Activated naive CD8-positive, alpha-beta T cell (primary cell): ENCODE data around the gene VPS35.

Source experiments
- H3K27ac Mint-ChIP-seq: one replicate; pipeline ENCODE4 v1.8.0; 2021; ENCODE audit warnings: mixed read lengths
- H3K27me3 Mint-ChIP-seq: one replicate; pipeline ENCODE4 v1.8.0; 2021; ENCODE audit warnings: mixed read lengths
- H3K36me3 Mint-ChIP-seq: one replicate; pipeline ENCODE4 v1.8.0; 2021; ENCODE audit warnings: mixed read lengths
- H3K4me1 Mint-ChIP-seq: one replicate; pipeline ENCODE4 v1.8.0; 2021; ENCODE audit warnings: low read depth, mixed read lengths
- H3K4me3 Mint-ChIP-seq: one replicate; pipeline ENCODE4 v1.8.0; 2021; ENCODE audit warnings: mild to moderate bottlenecking, mixed read lengths
- H3K9me3 Mint-ChIP-seq: one replicate; pipeline ENCODE4 v1.8.0; 2021; ENCODE audit warnings: low read depth, mixed read lengths

VPS35 gene

DNA sequence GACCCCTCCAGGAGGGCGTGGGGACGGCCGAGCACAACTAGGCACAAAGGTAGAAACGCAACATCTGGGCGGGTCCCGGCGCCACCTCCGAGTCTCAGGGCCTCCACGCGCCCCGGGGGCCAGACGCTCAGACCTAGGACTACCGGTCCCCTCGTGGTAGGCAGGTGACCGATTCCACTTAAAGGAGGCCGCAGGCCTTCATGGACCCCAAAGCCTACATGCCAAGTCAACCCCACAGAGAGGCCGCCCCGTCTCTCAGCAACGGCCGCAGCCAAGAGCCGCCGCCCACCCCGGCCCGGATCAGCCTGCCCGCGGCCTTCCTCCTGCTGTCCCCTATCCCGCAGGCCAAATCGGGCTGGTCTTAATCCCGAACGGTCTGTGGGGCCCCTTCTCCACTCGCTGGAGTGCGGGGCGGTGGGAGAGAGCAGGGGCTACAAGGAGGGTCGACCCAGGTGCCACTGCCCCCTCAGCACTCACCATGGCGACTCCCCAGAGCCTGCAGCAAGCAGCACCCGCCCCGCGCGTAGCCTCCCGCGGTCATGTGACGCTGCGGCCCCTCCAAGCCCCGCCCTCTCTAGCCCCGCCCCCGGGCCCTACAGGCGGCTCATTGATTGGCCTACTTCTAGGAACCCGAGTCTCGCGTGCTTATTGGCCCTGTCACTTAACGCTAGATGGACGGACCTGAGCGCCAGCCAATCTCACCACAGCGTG lies at the start of gene VPS35:
Gene VPS35 (minus strand): TSS at position 525 of the 711 bp plus-strand sequence. CDS start 45 bp downstream, at position 480.
- H3K27ac Mint-ChIP-seq = no peak within 1 kb of the TSS
- no peaks in the 10 kb centered on the region for H3K27me3 Mint-ChIP-seq
- no peaks in the 10 kb centered on the region for H3K9me3 Mint-ChIP-seq
- H3K36me3 Mint-ChIP-seq = peaks cover 2% of the 10 kb centered on the region
- peaks cover 44% of the 10 kb centered on the region for H3K4me1 Mint-ChIP-seq
- H3K4me3 Mint-ChIP-seq = no peak within 1 kb of the TSS

DNA sequence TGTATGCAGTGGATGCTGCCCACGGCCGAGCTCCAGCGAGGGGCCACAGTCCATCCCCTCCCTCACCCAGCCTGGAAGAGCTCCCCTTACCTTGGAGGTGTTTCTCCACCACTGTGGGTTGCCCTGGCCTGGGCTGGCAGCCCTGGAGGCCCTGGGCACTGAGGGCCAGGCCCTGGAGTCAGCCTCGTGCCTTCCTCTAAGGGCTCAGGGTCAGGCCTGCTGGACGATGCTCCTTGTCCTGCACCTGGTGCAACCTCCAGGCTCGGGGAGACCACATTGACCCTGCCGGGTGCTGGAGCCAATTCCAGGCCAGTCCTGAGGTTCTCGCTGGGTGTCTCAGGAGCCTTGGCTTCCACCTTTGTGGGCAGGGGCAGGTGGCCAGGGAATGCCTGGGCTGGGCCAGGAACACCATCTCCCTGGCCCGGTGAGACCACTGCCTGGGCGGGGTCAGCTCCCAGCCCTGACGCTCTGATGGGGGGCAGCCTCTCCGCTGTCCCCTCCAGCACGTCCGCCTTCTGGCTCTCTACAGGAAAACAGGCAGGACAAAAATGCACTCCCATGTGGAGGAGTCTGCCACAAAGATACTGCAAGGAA lies 48.7 kb upstream of the VPS35 start:
- no peaks in the 10 kb centered on the region for H3K36me3 Mint-ChIP-seq
- no peaks in the 10 kb centered on the region for H3K27me3 Mint-ChIP-seq
- no peak overlapping the region for H3K4me3 Mint-ChIP-seq
- H3K27ac Mint-ChIP-seq = no peak overlapping the region
- H3K4me1 Mint-ChIP-seq = no peaks in the 10 kb centered on the region
- H3K9me3 Mint-ChIP-seq = no peaks in the 10 kb centered on the region

DNA sequence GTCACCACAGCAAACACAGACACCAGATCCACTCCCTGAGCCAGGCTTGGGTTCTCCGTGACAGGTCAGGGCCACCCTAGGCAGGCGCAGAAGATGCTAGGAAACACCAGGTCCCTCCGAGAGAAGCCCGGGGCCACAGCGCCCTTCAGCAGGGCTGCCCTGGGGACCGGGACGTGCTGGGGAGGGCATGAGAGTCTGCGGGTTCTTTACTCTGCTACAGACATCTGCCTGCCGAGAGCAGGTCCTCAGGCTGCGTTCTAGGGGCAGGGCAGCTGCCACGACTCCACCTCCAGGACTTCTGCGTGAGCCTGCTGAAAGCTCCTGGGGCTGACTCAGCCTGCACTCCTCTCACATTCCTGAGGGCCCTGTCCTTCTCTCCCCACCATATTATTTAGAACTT lies 47.7 kb upstream of the VPS35 start:
- no peaks in the 10 kb centered on the region for H3K27me3 Mint-ChIP-seq
- H3K36me3 Mint-ChIP-seq = no peaks in the 10 kb centered on the region
- H3K4me1 Mint-ChIP-seq = no peaks in the 10 kb centered on the region
- no peak overlapping the region for H3K27ac Mint-ChIP-seq
- H3K4me3 Mint-ChIP-seq = no peak overlapping the region
- no peaks in the 10 kb centered on the region for H3K9me3 Mint-ChIP-seq

DNA sequence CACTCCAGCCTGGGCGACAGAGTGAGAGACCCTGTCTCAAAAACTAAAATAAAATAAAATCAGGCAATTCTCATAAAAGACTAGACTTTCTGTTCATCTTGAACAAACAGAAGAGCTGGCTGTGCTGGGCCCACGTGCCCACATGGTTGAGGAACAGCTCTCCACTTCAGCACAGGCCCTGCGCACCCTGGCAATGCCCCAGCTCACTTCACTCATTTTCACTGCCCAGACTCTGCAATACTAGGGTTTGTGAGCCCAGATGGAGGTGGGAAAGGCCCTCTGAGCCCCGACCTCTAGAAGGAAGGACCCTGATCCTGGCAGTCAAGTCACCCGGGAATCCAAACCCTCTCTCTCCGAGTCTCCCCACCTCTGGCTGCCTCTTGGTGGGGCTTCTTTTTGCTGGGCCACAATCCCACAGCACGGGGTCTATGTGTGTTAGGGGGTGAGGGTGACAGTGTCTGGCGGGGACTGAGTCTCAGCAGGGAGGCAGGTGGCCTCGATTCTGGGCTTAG lies 44.4 kb upstream of the VPS35 start:
- H3K27ac Mint-ChIP-seq = no peak overlapping the region
- no peaks in the 10 kb centered on the region for H3K36me3 Mint-ChIP-seq
- H3K4me3 Mint-ChIP-seq = no peak overlapping the region
- H3K27me3 Mint-ChIP-seq = no peaks in the 10 kb centered on the region
- H3K9me3 Mint-ChIP-seq = no peaks in the 10 kb centered on the region
- no peaks in the 10 kb centered on the region for H3K4me1 Mint-ChIP-seq

DNA sequence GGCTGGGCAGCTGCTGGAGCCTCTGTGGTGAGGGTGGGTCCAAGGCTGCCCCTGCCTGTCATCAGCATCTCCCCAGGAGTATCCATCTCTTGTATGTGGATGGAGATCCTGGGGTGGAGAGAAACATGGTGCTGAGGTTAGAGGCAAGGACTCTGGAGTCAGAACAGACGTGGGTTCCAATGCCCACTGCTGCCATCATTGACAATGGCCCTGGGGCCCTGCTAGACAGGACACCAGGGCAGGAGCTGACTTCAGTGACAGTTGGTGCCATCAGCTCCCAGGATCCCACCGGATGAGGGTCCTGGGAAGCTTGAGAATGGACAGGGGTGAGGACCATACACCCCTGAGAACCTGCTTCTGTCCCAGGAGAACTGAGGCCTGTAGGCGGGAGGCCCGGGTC lies 43.6 kb upstream of the VPS35 start:
- Mint-ChIP-seq H3K27me3 (no peaks in the 10 kb centered on the region), H3K9me3 (no peaks in the 10 kb centered on the region), H3K4me3 (no peak overlapping the region), H3K27ac (no peak overlapping the region), H3K36me3 (no peaks in the 10 kb centered on the region), H3K4me1 (no peaks in the 10 kb centered on the region)

DNA sequence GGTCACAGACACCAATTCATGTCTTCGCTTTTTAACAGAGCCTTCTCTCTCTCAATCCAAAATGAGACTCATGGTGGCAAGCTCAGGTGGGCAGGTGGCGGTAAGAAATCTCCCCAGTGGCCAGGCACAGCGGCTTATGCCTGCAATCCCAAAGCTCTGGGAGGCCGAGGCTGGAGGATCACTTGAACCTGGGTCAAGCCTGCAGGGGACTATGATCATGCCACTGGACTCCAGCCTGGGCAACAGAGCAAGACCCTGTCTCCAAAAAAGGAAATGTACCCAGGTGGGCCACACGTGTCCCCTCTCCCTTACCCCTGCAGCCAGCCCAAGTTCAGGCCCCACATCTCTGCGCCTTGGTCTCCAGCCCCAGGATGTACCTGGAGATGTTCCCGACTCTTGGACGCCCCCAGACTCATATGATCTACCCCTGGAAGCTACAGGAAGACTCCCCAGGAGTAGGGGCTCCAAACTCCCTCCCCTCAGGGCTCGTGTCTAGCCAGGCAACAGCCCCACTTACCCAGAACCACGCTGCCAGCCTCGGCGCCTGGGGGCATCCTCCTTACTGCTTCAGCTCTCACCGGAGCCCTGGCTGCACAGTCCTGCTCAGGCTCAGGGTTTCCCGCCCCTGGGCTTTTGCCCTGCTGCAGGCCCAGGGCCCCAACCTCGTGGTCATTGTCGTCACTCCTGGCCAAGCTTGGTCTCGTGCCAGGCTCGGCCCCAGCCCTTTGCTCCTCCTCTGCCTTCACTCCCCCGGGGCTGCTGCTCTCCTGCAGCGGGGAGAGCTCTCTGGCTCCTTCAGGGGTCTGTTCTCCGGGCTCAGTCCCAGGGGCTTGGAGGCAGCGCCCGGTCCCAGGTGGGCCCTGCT lies 42.9 kb upstream of the VPS35 start:
- H3K27ac Mint-ChIP-seq = no peak overlapping the region
- no peaks in the 10 kb centered on the region for H3K4me1 Mint-ChIP-seq
- no peaks in the 10 kb centered on the region for H3K9me3 Mint-ChIP-seq
- H3K27me3 Mint-ChIP-seq = no peaks in the 10 kb centered on the region
- no peak overlapping the region for H3K4me3 Mint-ChIP-seq
- H3K36me3 Mint-ChIP-seq = no peaks in the 10 kb centered on the region

DNA sequence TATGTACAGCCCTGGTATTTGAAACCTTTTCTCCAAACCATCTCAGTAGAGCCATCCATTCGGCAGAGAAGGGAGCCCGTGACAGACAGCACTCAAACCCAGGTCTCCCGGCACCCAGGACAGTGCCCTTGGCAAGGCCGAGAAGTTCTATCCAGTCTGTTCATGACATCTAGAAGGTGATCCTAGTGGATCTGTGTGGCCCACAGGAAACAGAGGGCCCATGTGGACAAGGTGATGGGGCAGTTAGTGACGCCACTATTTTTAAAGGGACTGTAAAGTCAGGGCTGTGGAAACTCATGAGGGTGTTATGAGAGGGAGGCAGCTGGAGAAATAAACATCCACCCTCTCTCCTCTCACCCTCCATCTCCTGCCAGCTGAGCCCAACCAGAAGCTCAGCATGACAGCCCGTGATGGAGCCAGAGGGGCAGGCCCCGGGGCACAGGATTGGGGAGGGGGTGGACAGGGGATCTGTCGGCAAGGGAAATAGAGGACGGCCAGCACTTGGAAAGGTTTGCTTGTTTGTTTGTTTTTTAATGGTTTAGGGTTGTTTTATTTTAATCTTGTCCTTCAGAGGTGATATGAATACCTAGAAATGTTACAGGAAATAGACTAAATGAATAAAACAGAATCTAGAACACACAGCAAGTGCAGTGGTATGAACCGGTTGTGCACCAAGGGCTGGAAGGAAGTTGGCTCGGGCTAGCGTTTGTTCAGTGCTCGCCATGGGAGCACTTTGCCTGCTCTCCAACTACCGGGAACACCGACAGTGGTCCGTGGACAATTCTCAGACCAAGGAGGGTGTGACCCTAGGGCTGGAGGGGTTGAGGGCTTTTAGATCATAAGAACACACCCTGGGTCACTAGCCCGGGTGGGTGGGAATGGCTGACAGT lies 42.1 kb upstream of the VPS35 start:
- no peaks in the 10 kb centered on the region for H3K9me3 Mint-ChIP-seq
- H3K36me3 Mint-ChIP-seq = no peaks in the 10 kb centered on the region
- H3K27me3 Mint-ChIP-seq = no peaks in the 10 kb centered on the region
- no peaks in the 10 kb centered on the region for H3K4me1 Mint-ChIP-seq
- H3K4me3 Mint-ChIP-seq = no peak overlapping the region
- H3K27ac Mint-ChIP-seq = no peak overlapping the region

DNA sequence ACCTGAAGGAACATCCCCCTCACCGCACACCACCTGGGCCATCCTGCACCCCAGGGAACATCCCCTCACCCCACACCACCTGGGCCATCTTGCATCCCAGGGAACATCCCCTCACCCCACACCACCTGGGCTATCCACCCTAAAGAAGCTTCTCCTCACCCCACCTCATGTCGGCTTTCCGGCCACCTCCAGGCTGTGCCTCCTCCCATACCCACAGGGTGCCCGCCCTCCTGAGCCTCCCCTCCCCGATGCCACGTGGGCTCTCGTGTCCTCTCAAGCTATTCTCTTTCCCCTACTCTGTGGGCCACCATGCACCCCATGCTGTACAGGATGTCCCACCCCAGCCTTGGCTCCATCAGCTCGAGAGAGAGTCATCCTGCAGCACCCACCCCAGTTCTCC lies 41.1 kb upstream of the VPS35 start:
- Mint-ChIP-seq H3K27me3 (no peaks in the 10 kb centered on the region), H3K9me3 (no peaks in the 10 kb centered on the region), H3K36me3 (peaks cover 1% of the 10 kb centered on the region), H3K27ac (no peak overlapping the region), H3K4me3 (no peak overlapping the region), H3K4me1 (no peaks in the 10 kb centered on the region)

DNA sequence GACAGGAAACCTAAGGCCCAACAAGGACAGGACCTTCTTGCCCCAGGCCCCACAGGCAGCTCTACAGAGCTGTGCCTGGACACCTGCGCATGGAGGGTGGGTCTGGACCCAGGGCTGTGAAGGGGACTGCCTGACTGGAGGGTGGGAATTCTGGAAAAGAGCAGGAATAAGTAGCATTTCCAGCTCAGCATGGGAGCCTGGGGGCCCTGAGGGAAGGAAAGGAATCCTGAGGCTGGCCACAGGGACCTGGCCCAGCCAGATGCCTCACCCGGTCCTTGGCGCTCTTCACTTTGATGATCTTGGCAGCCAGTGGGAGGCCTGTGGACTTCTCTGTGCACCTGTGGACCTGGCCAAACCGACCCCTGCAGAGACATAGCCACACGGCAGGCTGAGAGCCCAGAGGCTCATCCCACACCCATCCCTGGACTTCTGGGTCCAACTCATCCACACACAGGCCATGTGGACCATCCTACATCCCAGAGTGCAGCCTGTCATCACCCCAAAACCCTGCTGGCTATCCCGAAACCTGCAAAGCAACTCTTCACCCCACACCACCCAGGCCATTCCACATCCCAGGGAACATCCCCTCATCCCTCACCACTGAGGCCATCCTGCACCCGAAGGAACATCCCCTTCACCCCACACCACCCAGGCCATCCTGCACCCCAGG lies 40.5 kb upstream of the VPS35 start:
- H3K27me3 Mint-ChIP-seq = no peaks in the 10 kb centered on the region
- H3K36me3 Mint-ChIP-seq = peaks cover 3% of the 10 kb centered on the region
- no peak overlapping the region for H3K27ac Mint-ChIP-seq
- no peaks in the 10 kb centered on the region for H3K9me3 Mint-ChIP-seq
- H3K4me1 Mint-ChIP-seq = no peaks in the 10 kb centered on the region
- H3K4me3 Mint-ChIP-seq = no peak overlapping the region

DNA sequence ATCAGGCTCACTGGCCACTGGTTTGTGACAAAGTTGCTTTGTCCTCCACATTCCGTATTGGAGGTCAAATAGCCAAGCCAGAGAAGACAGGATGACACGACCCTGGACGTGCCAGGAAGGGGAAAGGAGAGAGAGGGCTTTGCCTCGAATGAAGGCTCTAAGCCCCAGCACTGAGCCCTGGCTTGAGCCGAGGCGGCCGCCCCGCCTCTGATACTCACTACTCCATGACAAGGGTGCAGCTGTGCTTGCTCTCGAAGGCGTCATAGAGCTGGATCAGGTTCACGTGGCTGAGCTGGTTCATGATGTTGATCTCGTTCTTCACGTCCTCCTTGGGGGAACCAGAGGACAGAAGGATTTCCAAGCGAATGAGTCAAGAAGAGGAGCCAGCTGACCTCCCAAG lies 39.8 kb upstream of the VPS35 start:
- Mint-ChIP-seq H3K36me3 (peaks cover 3% of the 10 kb centered on the region), H3K4me3 (no peak overlapping the region), H3K9me3 (no peaks in the 10 kb centered on the region), H3K27ac (no peak overlapping the region), H3K27me3 (no peaks in the 10 kb centered on the region), H3K4me1 (no peaks in the 10 kb centered on the region)

DNA sequence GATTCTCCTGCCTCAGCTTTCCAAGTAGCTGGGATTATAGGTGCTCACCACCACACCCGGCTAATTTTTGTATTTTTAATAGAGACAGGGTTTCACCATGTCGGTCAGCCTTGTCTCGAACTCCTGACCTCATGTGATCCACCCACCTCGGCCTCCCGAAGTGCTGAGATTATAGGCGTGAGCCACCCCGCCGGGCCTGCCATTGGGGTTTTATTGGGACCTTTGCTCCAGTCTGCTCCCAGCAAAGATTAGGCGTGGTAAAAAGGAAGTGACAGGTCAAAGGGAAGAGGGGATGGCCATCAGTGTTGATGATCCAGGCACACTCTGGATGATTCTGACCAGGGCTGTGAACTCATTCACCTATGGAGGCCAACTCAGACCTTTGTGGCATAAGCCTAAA lies 38.7 kb upstream of the VPS35 start:
- Mint-ChIP-seq H3K4me1 (no peaks in the 10 kb centered on the region), H3K4me3 (no peak overlapping the region), H3K27ac (no peak overlapping the region), H3K36me3 (peaks cover 3% of the 10 kb centered on the region), H3K9me3 (no peaks in the 10 kb centered on the region), H3K27me3 (no peaks in the 10 kb centered on the region)

DNA sequence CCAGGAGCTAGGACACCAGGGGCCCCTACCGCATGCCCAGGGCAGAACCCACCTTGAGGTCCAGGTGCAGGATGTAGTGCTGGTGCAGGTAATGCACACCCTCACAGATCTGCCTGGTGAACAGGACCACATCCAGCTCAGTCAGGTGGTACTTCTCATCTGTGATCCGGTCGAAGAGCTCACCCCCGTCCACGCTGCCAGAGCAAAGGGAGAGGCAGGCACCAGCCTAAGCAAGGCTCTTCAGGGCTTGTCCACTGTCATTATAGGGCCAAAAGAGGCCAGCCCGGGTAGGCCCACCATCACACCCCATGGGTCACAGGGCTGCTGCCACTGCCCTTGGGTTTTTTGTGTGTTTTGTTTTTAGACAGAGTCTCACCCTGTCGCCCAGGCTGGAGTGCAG lies 38.2 kb upstream of the VPS35 start:
- Mint-ChIP-seq H3K4me1 (no peaks in the 10 kb centered on the region), H3K9me3 (no peaks in the 10 kb centered on the region), H3K27me3 (no peaks in the 10 kb centered on the region), H3K27ac (no peak overlapping the region), H3K36me3 (peaks cover 3% of the 10 kb centered on the region), H3K4me3 (no peak overlapping the region)

DNA sequence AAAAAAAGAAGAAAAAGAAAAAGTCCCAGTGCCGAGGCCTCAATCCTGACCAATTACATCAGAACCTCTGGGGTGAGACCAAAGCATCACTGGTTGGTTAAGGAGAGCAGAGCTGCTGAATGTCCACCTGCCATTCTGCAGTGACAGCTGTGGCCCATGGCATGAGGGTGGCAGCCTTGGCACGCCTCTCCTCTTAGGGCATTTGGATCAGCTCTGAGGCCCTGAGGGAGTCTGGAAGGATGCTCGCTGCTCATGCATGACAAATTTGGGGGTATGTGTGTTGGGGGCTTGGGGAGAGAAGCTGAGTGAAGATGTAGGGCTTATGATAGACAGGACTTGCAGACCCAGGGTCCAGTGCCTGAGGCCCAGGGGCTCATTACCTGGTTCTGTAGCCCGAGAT lies 32.9 kb upstream of the VPS35 start:
- Mint-ChIP-seq H3K4me1 (no peaks in the 10 kb centered on the region), H3K36me3 (peaks cover 3% of the 10 kb centered on the region), H3K9me3 (no peaks in the 10 kb centered on the region)

DNA sequence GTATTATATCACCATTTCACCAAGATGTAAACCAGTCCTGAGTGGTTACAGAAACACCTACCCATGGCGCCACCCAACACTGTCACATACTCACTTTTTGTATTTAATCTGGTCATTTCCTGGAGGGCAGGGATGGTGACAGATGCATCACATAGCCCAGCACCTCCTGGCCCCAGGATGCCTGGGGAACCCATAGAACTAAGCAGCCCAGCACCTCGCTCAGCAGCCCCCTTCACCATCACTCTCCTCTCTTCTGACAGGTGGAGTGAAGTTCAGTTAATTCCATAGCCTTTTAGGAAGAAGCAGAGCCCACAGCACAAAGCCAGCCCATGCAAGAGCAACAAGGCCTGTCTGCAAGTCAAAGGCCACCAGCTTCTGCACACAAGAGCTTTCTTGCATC lies 31.6 kb upstream of the VPS35 start:
- Mint-ChIP-seq H3K4me3 (no peak overlapping the region), H3K27ac (no peak overlapping the region), H3K36me3 (peaks cover 3% of the 10 kb centered on the region), H3K9me3 (no peaks in the 10 kb centered on the region), H3K27me3 (no peaks in the 10 kb centered on the region), H3K4me1 (no peaks in the 10 kb centered on the region)

More for the DNA sequence above, 32.9 kb upstream of the VPS35 start:
- no peak overlapping the region for H3K27ac Mint-ChIP-seq
- H3K27me3 Mint-ChIP-seq = no peaks in the 10 kb centered on the region
- no peak overlapping the region for H3K4me3 Mint-ChIP-seq
